Caco-2 (cell line): Measurements from ENCODE around the gene UFSP1. TPM values are rescaled to one million over a fixed set of nuclear protein-coding genes. Genes with fewer than 3 reads are reported as not detected.

ENCODE experiments used
- BruUV-seq: library from RNA; stranded (reverse); fragments of 400-500 nt; replicated peaks from 2 replicates; lab custom pipeline; 2021; lab: Mats Ljungman, UMichigan
- CTCF ChIA-PET: fragments of 300-600 bp; sonication (Branson Sonifier 250); formaldehyde crosslinking; loops from one replicate; lab custom pipeline; 2022; ENCODE audit warnings: antibody characterized with exemption; lab: Charles Lee
- POLR2A ChIA-PET: fragments of 300-600 bp; sonication (Branson Sonifier 250); formaldehyde crosslinking; loops from one replicate; lab custom pipeline; 2022; ENCODE audit warnings: antibody characterized with exemption; lab: Charles Lee
- DNase-seq, 2 experiments: peaks; one replicate each; pipeline versions ENCODE4 v3.0.0 to v3.0.0-alpha.2; 2020 to 2022
- H3K27me3 ChIP-seq: replicated peaks from 2 replicates; pipeline ENCODE4 v1.6.0; 2011; ENCODE audit warnings: low read length; ENCODE audit not compliant: control insufficient read depth, insufficient read depth
- H3K36me3 ChIP-seq: 2 replicates; pipeline ENCODE4 v1.5.1; 2011; ENCODE audit warnings: low read length; ENCODE audit not compliant: control insufficient read depth, insufficient read depth
- H3K4me1 ChIP-seq: fragments of 250-450 bp; sonication (Bioruptor Pico); 2 replicates; pipeline ENCODE4 v1.5.1; 2020; ENCODE audit warnings: mild to moderate bottlenecking
- H3K4me3 ChIP-seq: 2 replicates; pipeline ENCODE4 v1.5.1; 2011; ENCODE audit warnings: low read depth, mild to moderate bottlenecking, control low read depth, low read length
- H3K9me3 ChIP-seq: fragments of 250-450 bp; sonication (Bioruptor Pico); 2 replicates; pipeline ENCODE4 v1.5.1; 2020; ENCODE audit warnings: mild to moderate bottlenecking, moderate library complexity
- H3K27ac Mint-ChIP-seq: one replicate; pipeline ENCODE4 v1.8.0; 2022; ENCODE audit warnings: mixed read lengths; ENCODE audit not compliant: unreplicated experiment
- H3K27me3 Mint-ChIP-seq: one replicate; pipeline ENCODE4 v1.8.0; 2022; ENCODE audit warnings: mixed read lengths; ENCODE audit not compliant: insufficient read depth, unreplicated experiment
- H3K36me3 Mint-ChIP-seq: one replicate; pipeline ENCODE4 v1.8.0; 2022; ENCODE audit warnings: mild to moderate bottlenecking, mixed read lengths; ENCODE audit not compliant: insufficient read depth, unreplicated experiment
- H3K4me1 Mint-ChIP-seq: one replicate; pipeline ENCODE4 v1.8.0; 2022; ENCODE audit warnings: low read depth, mixed read lengths; ENCODE audit not compliant: unreplicated experiment
- H3K4me3 Mint-ChIP-seq: one replicate; pipeline ENCODE4 v1.8.0; 2022; ENCODE audit warnings: mild to moderate bottlenecking, moderate library complexity, mixed read lengths; ENCODE audit not compliant: unreplicated experiment
- H3K9me3 Mint-ChIP-seq: one replicate; pipeline ENCODE4 v1.8.0; 2022; ENCODE audit warnings: mixed read lengths; ENCODE audit not compliant: unreplicated experiment
- CTCF ChIP-seq, 2 experiments: fragments of 200-600 bp in 1 of 2; IDR thresholded peaks; 1 replicate in 1 of 2; 2 replicates in 1 of 2; pipeline versions ENCODE4 v1.5.1 to v1.8.0; 2011 to 2022; ENCODE audit warnings: antibody characterized with exemption in 1 of 2, control low read depth in 1 of 2, inconsistent platforms in 1 of 2, low read depth in 1 of 2, low read length in 1 of 2, mild to moderate bottlenecking in 1 of 2, moderate library complexity in 1 of 2; ENCODE audit not compliant: insufficient read depth in 1 of 2, severe bottlenecking in 1 of 2, unreplicated experiment in 1 of 2
- intact Hi-C: fragments of 100-400 bp; cut with micrococcal nuclease; formaldehyde crosslinking; loops from one replicate; pipeline ENCODE4 v1.10.0; 2022; ENCODE audit not compliant: unreplicated experiment
- total RNA-seq: library from RNA; stranded (reverse); gene quantifications from 2 replicates; pipeline ENCODE4 v1.2.3, GENCODE V29; 2022

UFSP1 gene
- total RNA-seq, 1 experiment from 2014 or later, result 4.6 TPM

GRCh38 chr7:100885440-100886141, 3.9 kb downstream of the UFSP1 start:
- H3K27ac Mint-ChIP-seq, result peak overlapping the region; percentile 31
- Histone ChIP-seq H3K9me3 (no peaks in the 10 kb centered on the region), H3K36me3 (peaks cover 6% of the 10 kb centered on the region), H3K4me1 (peaks cover 12% of the 10 kb centered on the region), H3K27me3 (no peaks in the 10 kb centered on the region), H3K4me3 (no peak overlapping the region)
- BruUV-seq, result no TSS peak
- DNase-seq, result no peak
- POLR2A ChIA-PET, result no interaction called here
- H3K4me1 Mint-ChIP-seq, result peaks cover 48% of the 10 kb centered on the region
- CTCF ChIA-PET, result no interaction called here
- no peak overlapping the region for H3K4me3 Mint-ChIP-seq
- H3K36me3 Mint-ChIP-seq, result peaks cover 99% of the 10 kb centered on the region
- no peaks in the 10 kb centered on the region for H3K9me3 Mint-ChIP-seq
- intact Hi-C loops, result no loop called here
- TF ChIP-seq CTCF (IDR thresholded peaks at IDR 0.05; ENCODE audit: insufficient read depth in 1 of 2, low read depth in 1 of 2, low read length in 1 of 2, severe bottlenecking in 1 of 2, unreplicated experiment in 1 of 2), result no peak
- no peaks in the 10 kb centered on the region for H3K27me3 Mint-ChIP-seq

GRCh38 chr7:100884736-100885439, 4.6 kb downstream of the UFSP1 start:
- TSS peak; percentile 22 for BruUV-seq
- H3K4me3 ChIP-seq, result no peak overlapping the region
- peaks cover 6% of the 10 kb centered on the region for H3K36me3 ChIP-seq
- Mint-ChIP-seq H3K9me3 (no peaks in the 10 kb centered on the region), H3K4me3 (no peak overlapping the region), H3K27me3 (no peaks in the 10 kb centered on the region), H3K27ac (peak overlapping the region; percentile 9), H3K4me1 (peaks cover 45% of the 10 kb centered on the region), H3K36me3 (peaks cover 99% of the 10 kb centered on the region)
- ChIA-PET CTCF (no interaction called here), POLR2A (no interaction called here)
- no peak for DNase-seq
- H3K9me3 ChIP-seq, result no peaks in the 10 kb centered on the region
- H3K27me3 ChIP-seq, result no peaks in the 10 kb centered on the region
- intact Hi-C loops, result no loop called here
- peaks cover 12% of the 10 kb centered on the region; the same call in 1 of the 2 replicates for H3K4me1 ChIP-seq
- no peak for TF ChIP-seq CTCF (IDR thresholded peaks at IDR 0.05; ENCODE audit: insufficient read depth in 1 of 2, low read depth in 1 of 2, low read length in 1 of 2, severe bottlenecking in 1 of 2, unreplicated experiment in 1 of 2)

GRCh38 chr7:100882785-100883526, 6.6 kb downstream of the UFSP1 start:
- H3K27ac Mint-ChIP-seq, result peak overlapping the region; percentile 11
- no peaks in the 10 kb centered on the region for H3K9me3 Mint-ChIP-seq
- no TSS peak for BruUV-seq
- no peak overlapping the region for H3K4me3 ChIP-seq
- no peak for TF ChIP-seq CTCF (IDR thresholded peaks at IDR 0.05; ENCODE audit: insufficient read depth in 1 of 2, low read depth in 1 of 2, low read length in 1 of 2, severe bottlenecking in 1 of 2, unreplicated experiment in 1 of 2)
- no peaks in the 10 kb centered on the region for H3K9me3 ChIP-seq
- no peak overlapping the region for H3K4me3 Mint-ChIP-seq
- POLR2A ChIA-PET, result interaction anchor here (0.6 kb wide), 1 partner anchor 402 kb away, joined by 5 read pairs; no protein-coding TSS in a partner anchor
- CTCF ChIA-PET, result no interaction called here
- peaks cover 47% of the 10 kb centered on the region for H3K4me1 Mint-ChIP-seq
- peaks cover 4% of the 10 kb centered on the region; the same call in 1 of the 2 replicates for H3K4me1 ChIP-seq
- peaks cover 99% of the 10 kb centered on the region for H3K36me3 Mint-ChIP-seq
- no peaks in the 10 kb centered on the region for H3K27me3 Mint-ChIP-seq
- no peaks in the 10 kb centered on the region for H3K27me3 ChIP-seq
- no peak for DNase-seq
- peaks cover 7% of the 10 kb centered on the region for H3K36me3 ChIP-seq
- intact Hi-C loops, result no loop called here
